Spleen (tissue), 11 donors: Measurements from ENCODE around the gene PCDHGA8. TPM values are rescaled to one million over a fixed set of nuclear protein-coding genes. Genes with fewer than 3 reads are reported as not detected.
"Not testable (repeated sequence)": the region's sequence is repeated elsewhere in the genome, so short reads cannot be mapped to it uniquely, and the experiment has no call there.

Source experiments
- DNase-seq: peaks from one replicate; pipeline ENCODE4 v3.0.0-alpha.2; 2020
- H3K27ac ChIP-seq, 8 donors: fragments of 200-600 bp; sonication (generic) in 7 of 8; 1 replicate in 4 of 8; 2 replicates in 4 of 8; pipeline versions ENCODE4 v1.5.0 to v1.8.0; 2016 to 2021; ENCODE audit warnings: inconsistent platforms in 4 of 8, mild to moderate bottlenecking in 4 of 8, moderate library complexity in 1 of 8
- H3K27me3 ChIP-seq, 7 donors: fragments of 200-600 bp; sonication (generic) in 6 of 7; replicated peaks in 1 of 7; 1 replicate in 4 of 7; 2 replicates in 3 of 7; pipeline versions ENCODE4 v1.5.0 to v1.8.0; 2016 to 2021; ENCODE audit warnings: inconsistent platforms in 3 of 7, mild to moderate bottlenecking in 1 of 7
- H3K36me3 ChIP-seq, 6 donors: fragments of 200-600 bp; sonication (generic) in 5 of 6; 1 replicate in 4 of 6; 2 replicates in 2 of 6; pipeline versions ENCODE4 v1.5.0 to v1.8.0; 2016 to 2021; ENCODE audit warnings: inconsistent platforms in 2 of 6
- H3K4me1 ChIP-seq, 6 donors: fragments of 200-600 bp; sonication (generic) in 5 of 6; 1 replicate in 3 of 6; 2 replicates in 3 of 6; pipeline versions ENCODE4 v1.5.0 to v1.8.0; 2016 to 2021; ENCODE audit warnings: inconsistent platforms in 3 of 6
- H3K4me3 ChIP-seq, 8 donors: fragments of 200-600 bp; sonication (generic) in 7 of 8; 1 replicate in 4 of 8; 2 replicates in 4 of 8; pipeline versions ENCODE4 v1.5.0 to v1.8.0; 2016 to 2021; ENCODE audit warnings: inconsistent platforms in 4 of 8, mild to moderate bottlenecking in 4 of 8, moderate library complexity in 2 of 8
- H3K9me3 ChIP-seq, 8 donors: fragments of 200-600 bp; sonication (generic) in 7 of 8; 1 replicate in 4 of 8; 2 replicates in 4 of 8; pipeline versions ENCODE4 v1.5.0 to v1.8.0; 2016 to 2021; ENCODE audit warnings: inconsistent platforms in 4 of 8
- POLR2A ChIP-seq, 3 donors: fragments of 450-650 bp; IDR thresholded peaks; one replicate each; pipeline ENCODE4 v1.5.1; 2017; ENCODE audit warnings: antibody characterized with exemption in 3 of 3, mild to moderate bottlenecking in 1 of 3
- POLR2AphosphoS5 ChIP-seq, 3 donors: sonication (generic); formaldehyde crosslinking; IDR thresholded peaks; one replicate each; pipeline ENCODE4 v1.5.1; 2017; ENCODE audit warnings: antibody characterized with exemption in 3 of 3
- WGBS, 5 donors: extraction: QIAGEN DNeasy Blood & Tissue Kit in 3 of 5; methylation state at CpG; one replicate each; pipeline versions ENCODE4 v1.1.5 to v1.1.7; 2013 to 2018; 5-methylcytosine and 5-hydroxymethylcytosine counted together
- intact Hi-C: fragments of 100-400 bp; cut with DNase I; formaldehyde crosslinking; loops from one replicate; pipeline ENCODE4 v1.15.0; 2023; ENCODE audit warnings: low total_unique reads
- polyA plus RNA-seq, 3 donors: library from polyadenylated mRNA; stranded (reverse); fragments of 200-250 nt; gene quantifications; one replicate each; pipeline ENCODE4 v1.2.1, GENCODE V29; 2013
- total RNA-seq, 7 donors: library from RNA; depleted of rRNA in 3 of 7; stranded (reverse); fragments of >200 nt in 3 of 7; fragmentation: NEBNext Ultra II Directional in 4 of 7; extraction: Animal tissue kit (Norgen Biotek cat#: 25700) in 4 of 7; gene quantifications; one replicate each; pipeline versions ENCODE4 v1.1.0 to v1.2.1, GENCODE V29; 2016 to 2021
- TF ChIP-seq, protein P1 (sequence below), 11 experiments: fragments of 200-600 bp in 7 of 11; fragments of 450-650 bp in 4 of 11; sonication (generic) in 4 of 11; IDR thresholded peaks in 8 of 11; conservative IDR thresholded peaks in 3 of 11; 1 replicate in 7 of 11; 2 replicates in 4 of 11; pipeline versions ENCODE4 v1.4.0 to v1.8.0; 2016 to 2021; ENCODE audit warnings: antibody characterized with exemption in 11 of 11, inconsistent platforms in 4 of 11, mild to moderate bottlenecking in 1 of 11
- donor health status: healthy with polysubstance abuse.
- donor health status: DM: no; HTN: no; CAD: no; lungs with moderate emphysema.
- donor health status: DM: no; HTN: no; CAD: no.
- donor health status: Bipolar disorder and iron deficiency.
- donor health status: healthy.
- donor health status: DM: no; HTN: no; CAD: no.
- donor health status: DM: yes; HTN: yes; CAD: no.

PCDHGA8 gene
- total and polyA plus RNA-seq, 10 donors, result 0.04 to 3.9 (median 1.7) TPM; not detected in 1

DNA sequence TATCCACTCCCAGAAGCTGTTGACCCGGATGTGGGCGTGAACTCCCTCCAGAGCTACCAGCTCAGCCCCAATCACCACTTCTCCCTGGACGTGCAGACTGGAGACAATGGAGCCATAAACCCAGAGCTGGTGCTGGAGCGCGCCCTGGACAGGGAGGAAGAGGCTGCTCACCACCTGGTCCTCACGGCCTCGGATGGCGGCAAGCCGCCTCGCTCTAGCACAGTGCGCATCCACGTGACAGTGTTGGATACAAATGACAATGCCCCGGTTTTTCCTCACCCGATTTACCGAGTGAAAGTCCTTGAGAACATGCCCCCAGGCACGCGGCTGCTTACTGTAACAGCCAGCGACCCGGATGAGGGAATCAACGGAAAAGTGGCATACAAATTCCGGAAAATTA, 834 bp downstream of the PCDHGA8 start:
- DNase-seq, result no peak

DNA sequence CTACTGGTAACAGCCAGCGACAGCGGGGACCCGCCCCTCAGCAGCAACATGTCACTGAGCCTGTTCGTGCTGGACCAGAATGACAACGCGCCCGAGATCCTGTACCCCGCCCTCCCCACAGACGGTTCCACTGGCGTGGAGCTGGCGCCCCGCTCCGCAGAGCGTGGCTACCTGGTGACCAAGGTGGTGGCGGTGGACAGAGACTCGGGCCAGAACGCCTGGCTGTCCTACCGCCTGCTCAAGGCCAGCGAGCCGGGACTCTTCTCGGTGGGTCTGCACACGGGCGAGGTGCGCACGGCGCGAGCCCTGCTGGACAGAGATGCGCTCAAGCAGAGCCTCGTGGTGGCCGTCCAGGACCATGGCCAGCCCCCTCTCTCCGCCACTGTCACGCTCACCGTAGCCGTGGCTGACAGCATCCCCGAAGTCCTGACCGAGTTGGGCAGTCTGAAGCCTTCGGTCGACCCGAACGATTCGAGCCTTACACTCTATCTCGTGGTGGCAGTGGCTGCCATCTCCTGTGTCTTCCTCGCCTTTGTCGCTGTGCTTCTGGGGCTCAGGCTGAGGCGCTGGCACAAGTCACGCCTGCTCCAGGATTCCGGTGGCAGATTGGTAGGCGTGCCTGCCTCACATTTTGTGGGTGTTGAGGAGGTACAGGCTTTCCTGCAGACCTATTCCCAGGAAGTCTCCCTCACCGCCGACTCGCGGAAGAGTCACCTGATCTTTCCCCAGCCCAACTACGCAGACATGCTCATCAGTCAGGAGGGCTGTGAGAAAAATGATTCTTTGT, 2.2 kb downstream of the PCDHGA8 start:
- H3K9me3 ChIP-seq, result peaks cover 4 to 96% (median 85%) of the 10 kb centered on the region in 8 donors

More for the DNA sequence above, 834 bp downstream of the PCDHGA8 start:
- H3K4me3 ChIP-seq, result no peak overlapping the region
- peaks cover 0 to 10% (median 0%) of the 10 kb centered on the region in 6 donors for H3K36me3 ChIP-seq
- peaks cover 0 to 96% (median 86%) of the 10 kb centered on the region in 8 donors for H3K9me3 ChIP-seq
- TF ChIP-seq, protein P1, sequence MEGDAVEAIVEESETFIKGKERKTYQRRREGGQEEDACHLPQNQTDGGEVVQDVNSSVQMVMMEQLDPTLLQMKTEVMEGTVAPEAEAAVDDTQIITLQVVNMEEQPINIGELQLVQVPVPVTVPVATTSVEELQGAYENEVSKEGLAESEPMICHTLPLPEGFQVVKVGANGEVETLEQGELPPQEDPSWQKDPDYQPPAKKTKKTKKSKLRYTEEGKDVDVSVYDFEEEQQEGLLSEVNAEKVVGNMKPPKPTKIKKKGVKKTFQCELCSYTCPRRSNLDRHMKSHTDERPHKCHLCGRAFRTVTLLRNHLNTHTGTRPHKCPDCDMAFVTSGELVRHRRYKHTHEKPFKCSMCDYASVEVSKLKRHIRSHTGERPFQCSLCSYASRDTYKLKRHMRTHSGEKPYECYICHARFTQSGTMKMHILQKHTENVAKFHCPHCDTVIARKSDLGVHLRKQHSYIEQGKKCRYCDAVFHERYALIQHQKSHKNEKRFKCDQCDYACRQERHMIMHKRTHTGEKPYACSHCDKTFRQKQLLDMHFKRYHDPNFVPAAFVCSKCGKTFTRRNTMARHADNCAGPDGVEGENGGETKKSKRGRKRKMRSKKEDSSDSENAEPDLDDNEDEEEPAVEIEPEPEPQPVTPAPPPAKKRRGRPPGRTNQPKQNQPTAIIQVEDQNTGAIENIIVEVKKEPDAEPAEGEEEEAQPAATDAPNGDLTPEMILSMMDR (IDR thresholded peaks at IDR 0.05 in 8 of 11, conservative IDR thresholded peaks at IDR 0.05 in 3 of 11), result no peak
- no peak for TF ChIP-seq POLR2A (IDR thresholded peaks at IDR 0.05)
- TF ChIP-seq POLR2AphosphoS5 (IDR thresholded peaks at IDR 0.05), result no peak
- no peaks in the 10 kb centered on the region for H3K4me1 ChIP-seq
- H3K27ac ChIP-seq, result no peak overlapping the region
- WGBS, 5 donors, result 34 to 50% (median 42%) methylated on average over 20 to 21 of the region's 21 CpGs
- peaks cover 0 to 96% (median 12%) of the 10 kb centered on the region in 7 donors for H3K27me3 ChIP-seq
- intact Hi-C loops, result no loop called here

DNA sequence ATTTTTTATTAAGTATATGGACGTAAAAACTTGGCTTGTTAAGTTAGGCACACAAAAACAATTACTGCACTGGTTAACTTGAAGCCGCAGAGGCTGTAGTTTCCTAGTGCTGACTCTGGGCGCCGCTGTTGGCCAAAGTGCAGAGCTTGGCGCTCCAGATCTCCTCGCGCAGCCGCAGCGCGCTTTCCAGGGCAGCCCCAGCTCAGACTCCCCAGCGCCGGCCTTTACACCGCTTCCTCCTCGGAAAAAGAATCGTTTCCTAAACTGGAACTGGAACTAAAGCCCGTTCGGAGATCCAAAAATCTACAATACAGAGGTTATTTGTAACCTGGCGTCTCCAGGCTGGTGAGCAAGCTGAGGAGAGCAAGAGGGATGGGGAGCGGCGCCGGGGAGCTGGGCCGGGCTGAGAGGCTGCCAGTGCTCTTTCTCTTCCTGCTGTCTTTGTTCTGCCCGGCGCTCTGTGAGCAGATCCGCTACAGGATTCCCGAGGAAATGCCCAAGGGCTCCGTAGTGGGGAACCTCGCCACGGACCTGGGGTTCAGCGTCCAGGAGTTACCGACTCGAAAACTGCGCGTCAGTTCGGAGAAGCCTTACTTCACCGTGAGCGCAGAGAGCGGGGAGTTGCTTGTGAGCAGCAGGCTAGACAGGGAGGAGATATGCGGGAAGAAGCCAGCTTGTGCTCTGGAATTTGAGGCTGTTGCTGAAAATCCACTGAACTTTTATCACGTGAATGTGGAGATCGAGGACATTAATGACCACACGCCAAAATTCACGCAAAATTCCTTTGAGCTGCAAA, 5.5 kb downstream of the PCDHGA8 start, which contains the start of gene PCDHGB5:
Gene PCDHGB5, plus strand, starts transcription at position 192 of the 796 bp plus-strand sequence. Its CDS starts 181 bp downstream, at position 373.
- TF ChIP-seq, protein P1 (IDR thresholded peaks at IDR 0.05 in 8 of 11, conservative IDR thresholded peaks at IDR 0.05 in 3 of 11), result peak in 7 of 11 experiments; percentile 19 to 51 (median 45)
- Histone ChIP-seq H3K4me3 (peak within 1 kb of the TSS in 6 of 8 donors; percentile 9 to 62 (median 20)), H3K27me3 (peaks cover 0 to 93% (median 22%) of the 10 kb centered on the region in 7 donors), H3K36me3 (peaks cover 0 to 11% (median 0%) of the 10 kb centered on the region in 6 donors), H3K9me3 (peaks cover 7 to 96% (median 81%) of the 10 kb centered on the region in 8 donors)
- intact Hi-C loops, H3K4me1 ChIP-seq, DNase-seq, H3K27ac ChIP-seq: not testable (repeated sequence)
- WGBS, 5 donors, result 7 to 16% (median 11%) methylated on average over 20 to 25 of the region's 43 CpGs

More for the DNA sequence above, 2.2 kb downstream of the PCDHGA8 start:
- H3K27me3 ChIP-seq, result peaks cover 0 to 96% (median 15%) of the 10 kb centered on the region in 7 donors
- H3K27ac ChIP-seq, DNase-seq, H3K36me3 ChIP-seq, H3K4me3 ChIP-seq, intact Hi-C loops, H3K4me1 ChIP-seq: not testable (repeated sequence)
- WGBS, 5 donors, result 38 to 45% (median 41%) methylated on average over 15 to 46 of the region's 53 CpGs

DNA sequence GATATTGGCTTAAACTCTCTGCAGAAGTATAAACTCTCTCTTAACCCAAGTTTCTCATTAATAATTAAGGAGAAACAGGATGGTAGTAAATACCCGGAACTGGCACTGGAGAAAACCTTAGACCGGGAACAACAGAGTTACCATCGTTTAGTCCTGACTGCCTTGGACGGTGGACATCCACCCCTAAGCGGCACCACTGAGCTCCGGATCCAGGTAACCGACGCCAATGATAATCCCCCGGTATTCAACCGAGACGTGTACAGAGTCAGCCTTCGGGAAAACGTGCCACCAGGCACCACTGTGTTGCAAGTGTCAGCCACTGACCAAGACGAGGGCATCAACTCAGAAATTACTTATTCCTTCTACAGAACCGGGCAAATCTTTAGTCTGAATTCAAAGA, 6.2 kb downstream of the PCDHGA8 start:
- DNase-seq, result no peak
- TF ChIP-seq, protein P1 (IDR thresholded peaks at IDR 0.05 in 8 of 11, conservative IDR thresholded peaks at IDR 0.05 in 3 of 11), result no peak
- TF ChIP-seq POLR2A (IDR thresholded peaks at IDR 0.05), result no peak
- no peak for TF ChIP-seq POLR2AphosphoS5 (IDR thresholded peaks at IDR 0.05)
- Histone ChIP-seq H3K4me3 (peak overlapping the region in 1 of 8 donors; percentile 24), H3K27me3 (peaks cover 0 to 93% (median 25%) of the 10 kb centered on the region in 7 donors), H3K9me3 (peaks cover 7 to 96% (median 81%) of the 10 kb centered on the region in 8 donors), H3K36me3 (peaks cover 0 to 7% (median 0%) of the 10 kb centered on the region in 6 donors), H3K4me1 (no peaks in the 10 kb centered on the region), H3K27ac (no peak overlapping the region)
- 24 to 39% (median 29%) methylated on average over 15 of the region's 15 CpGs for WGBS, 5 donors
- intact Hi-C loops, result no loop called here
